Esophagus squamous epithelium (tissue), 5 donors: ENCODE results near the gene C22orf31. TPM values are rescaled to one million over a fixed set of nuclear protein-coding genes. Genes with fewer than 3 reads are reported as not detected.

ENCODE experiments used
- DNase-seq: peaks from one replicate; lab custom pipeline; 2025; lab: John Stamatoyannopoulos, UW
- H3K27ac ChIP-seq, 4 donors: fragments of 200-600 bp; sonication (generic); one replicate each; pipeline ENCODE4 v1.5.1; 2016 to 2019; ENCODE audit warnings: mild to moderate bottlenecking in 1 of 4
- H3K27me3 ChIP-seq, 4 donors: fragments of 200-600 bp; sonication (generic); 1 replicate in 3 of 4; 2 replicates in 1 of 4; pipeline versions ENCODE4 v1.5.1 to v1.6.0; 2017 to 2021; ENCODE audit warnings: antibody characterized with exemption in 1 of 4
- H3K36me3 ChIP-seq, 3 donors: fragments of 200-600 bp; sonication (generic); one replicate each; pipeline ENCODE4 v1.5.1; 2016 to 2019
- H3K4me1 ChIP-seq, 3 donors: fragments of 200-600 bp; sonication (generic); one replicate each; pipeline ENCODE4 v1.5.1; 2017 to 2019
- H3K4me3 ChIP-seq, 4 donors: fragments of 200-600 bp; sonication (generic); 1 replicate in 3 of 4; 2 replicates in 1 of 4; pipeline ENCODE4 v1.5.1; 2016 to 2019; ENCODE audit warnings: mild to moderate bottlenecking in 2 of 4, moderate library complexity in 1 of 4
- H3K9me3 ChIP-seq, 3 donors: fragments of 200-600 bp; sonication (generic); one replicate each; pipeline ENCODE4 v1.5.1; 2016 to 2019
- CTCF ChIP-seq, 6 experiments: fragments of 450-650 bp in 4 of 6; fragments of 200-600 bp in 2 of 6; sonication (generic) in 2 of 6; IDR thresholded peaks; one replicate each; pipeline ENCODE4 v1.5.1; 2016 to 2019; ENCODE audit warnings: antibody characterized with exemption in 6 of 6, mild to moderate bottlenecking in 4 of 6, moderate library complexity in 4 of 6
- POLR2A ChIP-seq, 4 donors: fragments of 450-650 bp; IDR thresholded peaks; one replicate each; pipeline ENCODE4 v1.6.1; 2017; ENCODE audit warnings: antibody characterized with exemption in 4 of 4, mild to moderate bottlenecking in 4 of 4, moderate library complexity in 3 of 4
- WGBS, 2 donors: methylation state at CpG; one replicate each; pipeline ENCODE4 v1.1.5; 2018; 5-methylcytosine and 5-hydroxymethylcytosine counted together
- intact Hi-C: fragments of 100-400 bp; cut with DNase I; formaldehyde crosslinking; loops from one replicate; pipeline ENCODE4 v1.15.0; 2022
- total RNA-seq, 4 donors: library from RNA; depleted of rRNA; stranded (reverse); fragments of >200 nt; gene quantifications; one replicate each; pipeline ENCODE4 v1.1.0, GENCODE V29; 2016
- donor health status: DM: yes; HTN: yes; CAD: no.

Gene C22orf31
- total RNA-seq, 4 donors from 2014 or later, result 0.38 TPM; not detected in 3

GRCh38 chr22:29093501-29094300 lies 32.1 kb upstream of the C22orf31 start:
- Histone ChIP-seq H3K27ac (peak overlapping the region in 3 of 4 donors; percentile 38 to 78 (median 66)), H3K4me3 (no peak overlapping the region), H3K9me3 (no peaks in the 10 kb centered on the region), H3K36me3 (peaks cover 0 to 42% (median 13%) of the 10 kb centered on the region in 3 donors), H3K4me1 (peaks cover 0 to 52% (median 8%) of the 10 kb centered on the region in 3 donors), H3K27me3 (no peaks in the 10 kb centered on the region)
- DNase-seq, result no peak
- WGBS, 2 donors, result 50 to 66% methylated on average over 4 of the region's 4 CpGs
- TF ChIP-seq CTCF (IDR thresholded peaks at IDR 0.05), result no peak
- TF ChIP-seq POLR2A (IDR thresholded peaks at IDR 0.05), result no peak
- intact Hi-C loops, result no loop called here

DNA sequence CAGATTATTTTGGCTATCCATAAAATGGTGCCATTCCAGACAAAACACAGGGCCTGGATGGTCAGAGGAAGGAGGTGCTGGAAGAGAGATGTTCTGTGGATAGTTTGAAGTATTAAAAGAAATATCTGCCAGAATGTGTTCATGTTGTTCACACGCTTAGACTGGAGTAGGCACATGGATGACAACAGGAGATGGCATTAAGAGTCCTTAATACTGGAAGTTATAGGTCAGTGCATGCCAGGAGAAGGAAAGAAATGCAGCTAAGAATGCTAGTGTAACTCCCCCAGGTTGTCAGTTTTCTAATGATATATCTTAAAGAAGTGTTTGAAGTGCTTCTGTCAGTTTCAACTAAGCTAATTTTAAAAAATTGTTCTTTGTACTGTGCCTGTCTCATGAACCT lies 31.4 kb upstream of the C22orf31 start:
- 70 to 72% methylated on average over 1 of the region's 1 CpG for WGBS, 2 donors
- H3K4me1 ChIP-seq, result peaks cover 0 to 52% (median 8%) of the 10 kb centered on the region in 3 donors
- H3K4me3 ChIP-seq, result no peak overlapping the region
- no peaks in the 10 kb centered on the region for H3K9me3 ChIP-seq
- peak overlapping the region in 3 of 4 donors; percentile 38 to 78 (median 66) for H3K27ac ChIP-seq
- intact Hi-C loops, result no loop called here
- DNase-seq, result no peak
- no peaks in the 10 kb centered on the region for H3K27me3 ChIP-seq
- peaks cover 0 to 36% (median 13%) of the 10 kb centered on the region in 3 donors for H3K36me3 ChIP-seq
- TF ChIP-seq CTCF (IDR thresholded peaks at IDR 0.05) (no peak), POLR2A (IDR thresholded peaks at IDR 0.05) (no peak)

GRCh38 chr22:29092243-29092642 lies 30.6 kb upstream of the C22orf31 start:
- no peaks in the 10 kb centered on the region for H3K9me3 ChIP-seq
- intact Hi-C loops, result no loop called here
- no peak overlapping the region for H3K4me3 ChIP-seq
- H3K27me3 ChIP-seq, result no peaks in the 10 kb centered on the region
- DNase-seq, result no peak
- WGBS, 2 donors, result 60 to 74% methylated on average over 4 of the region's 4 CpGs
- H3K4me1 ChIP-seq, result peaks cover 0 to 52% (median 8%) of the 10 kb centered on the region in 3 donors
- no peak for TF ChIP-seq CTCF (IDR thresholded peaks at IDR 0.05)
- TF ChIP-seq POLR2A (IDR thresholded peaks at IDR 0.05), result no peak
- peaks cover 0 to 28% (median 13%) of the 10 kb centered on the region in 3 donors for H3K36me3 ChIP-seq
- H3K27ac ChIP-seq, result peak overlapping the region in 2 of 4 donors; percentile 15 to 26

DNA sequence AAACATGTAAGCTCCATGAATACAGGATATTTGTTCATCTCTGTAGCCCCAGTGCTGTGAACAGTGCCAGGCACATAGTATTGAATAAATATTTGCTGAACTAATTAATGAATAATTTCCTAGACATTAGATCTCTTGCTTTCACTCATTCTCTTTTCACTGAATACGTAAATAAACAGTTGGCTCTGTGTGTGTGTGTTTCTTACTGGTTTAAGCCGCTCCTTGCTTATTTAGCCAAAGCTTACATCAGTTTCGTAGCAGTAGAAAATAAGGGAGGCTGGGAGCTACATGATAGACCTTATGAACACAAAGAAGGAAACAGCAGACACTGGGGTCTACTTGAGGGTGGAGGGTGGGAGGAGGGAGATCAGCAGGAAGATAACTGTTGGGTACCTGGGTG lies 28.4 kb upstream of the C22orf31 start:
- peaks cover 0 to 6% (median 4%) of the 10 kb centered on the region in 3 donors for H3K36me3 ChIP-seq
- peaks cover 0 to 49% (median 8%) of the 10 kb centered on the region in 3 donors for H3K4me1 ChIP-seq
- TF ChIP-seq CTCF (IDR thresholded peaks at IDR 0.05) (no peak), POLR2A (IDR thresholded peaks at IDR 0.05) (no peak)
- H3K4me3 ChIP-seq, result no peak overlapping the region
- DNase-seq, result no peak
- 75 to 81% methylated on average over 3 of the region's 3 CpGs for WGBS, 2 donors
- intact Hi-C loops, result no loop called here
- no peaks in the 10 kb centered on the region for H3K9me3 ChIP-seq
- no peaks in the 10 kb centered on the region for H3K27me3 ChIP-seq
- no peak overlapping the region for H3K27ac ChIP-seq

DNA sequence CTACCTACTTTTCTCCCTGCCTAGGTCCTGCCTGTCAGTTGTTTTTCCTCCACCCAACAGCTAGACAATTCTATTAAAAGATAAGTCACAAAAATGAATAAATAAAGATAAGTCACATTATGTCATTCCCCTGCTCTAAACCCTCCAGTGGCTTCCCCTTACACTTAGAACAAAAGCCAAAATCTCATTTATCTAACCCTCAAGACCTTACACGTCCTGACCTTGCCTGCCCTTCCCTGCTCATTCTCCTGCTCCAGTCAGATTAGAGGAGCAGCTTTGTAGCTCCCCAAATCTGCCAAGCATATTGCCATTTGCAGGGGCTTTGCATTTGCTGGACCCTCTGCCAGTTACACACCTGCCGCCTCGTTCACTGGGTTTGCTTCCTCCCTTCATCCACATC lies 27.9 kb upstream of the C22orf31 start:
- TF ChIP-seq POLR2A (IDR thresholded peaks at IDR 0.05) (no peak), CTCF (IDR thresholded peaks at IDR 0.05) (no peak)
- H3K4me3 ChIP-seq, result no peak overlapping the region
- peaks cover 0 to under 1% (median 0%) of the 10 kb centered on the region in 3 donors for H3K36me3 ChIP-seq
- 58 to 62% methylated on average over 3 of the region's 3 CpGs for WGBS, 2 donors
- intact Hi-C loops, result no loop called here
- DNase-seq, result no peak
- H3K27ac ChIP-seq, result no peak overlapping the region
- no peaks in the 10 kb centered on the region for H3K27me3 ChIP-seq
- peaks cover 0 to 44% (median 8%) of the 10 kb centered on the region in 3 donors for H3K4me1 ChIP-seq
- no peaks in the 10 kb centered on the region for H3K9me3 ChIP-seq
